ENCODE measurements around the gene GARS1. TPM values are rescaled to one million over a fixed set of nuclear protein-coding genes. Genes with fewer than 3 reads are reported as not detected.
"Not testable (repeated sequence)": the region's sequence is repeated elsewhere in the genome, so short reads cannot be mapped to it uniquely, and the experiment has no call there.

Gene GARS1
- total RNA-seq, 1 donor from 2014 or later = 208 TPM

DNA sequence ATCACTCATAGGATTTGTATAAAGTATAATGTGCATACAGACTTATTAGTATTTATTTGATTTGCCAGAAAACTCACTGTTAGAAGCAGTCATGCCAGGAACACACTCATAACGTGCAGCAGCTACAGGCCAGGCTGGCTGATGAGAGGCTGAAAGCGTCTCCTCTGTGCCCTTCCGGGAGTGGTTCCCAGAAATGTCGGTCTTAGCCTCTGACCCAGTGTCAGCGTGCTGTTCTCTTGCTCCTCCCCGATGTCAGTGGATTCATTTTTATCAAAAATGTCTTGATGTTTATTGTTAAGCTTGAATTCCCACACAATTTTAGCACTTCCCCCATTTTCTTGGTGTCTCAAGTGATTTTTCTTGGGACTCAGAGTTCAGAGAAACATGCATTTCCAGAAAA, 33.3 kb upstream of the GARS1 start:
- Mint-ChIP-seq H3K27me3 (ENCODE audit: low read depth) (no peaks in the 10 kb centered on the region), H3K9me3 (no peaks in the 10 kb centered on the region), H3K36me3 (ENCODE audit: low read depth) (peaks cover 16% of the 10 kb centered on the region), H3K4me1 (ENCODE audit: low read depth) (no peaks in the 10 kb centered on the region), H3K27ac (no peak overlapping the region), H3K4me3 (ENCODE audit: low read depth) (no peak overlapping the region)
- intact Hi-C loops (cut with micrococcal nuclease) = no loop called here
- DNase-seq (ENCODE audit: low spot score) = no peak

DNA sequence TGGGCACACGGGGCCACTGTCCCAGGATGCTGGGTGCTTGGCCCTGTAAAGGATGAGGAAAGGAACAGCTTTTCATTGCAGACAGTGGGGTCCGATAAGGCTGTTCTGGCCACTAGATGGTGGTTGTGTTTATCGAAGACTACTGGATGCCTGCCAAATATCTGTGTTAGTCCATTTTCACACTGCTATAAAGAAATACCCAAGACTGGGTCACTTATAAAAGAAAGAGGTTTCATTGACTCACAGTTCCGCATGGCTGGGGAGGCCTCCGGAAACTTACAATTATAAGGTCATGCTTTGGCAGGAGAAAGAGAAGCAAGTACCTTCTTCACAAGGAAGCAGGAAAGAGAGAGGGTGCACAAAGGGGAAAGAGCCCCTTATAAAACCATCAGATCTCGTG, 32.2 kb upstream of the GARS1 start:
- no peaks in the 10 kb centered on the region for H3K9me3 Mint-ChIP-seq
- H3K27ac Mint-ChIP-seq = no peak overlapping the region
- DNase-seq (ENCODE audit: low spot score) = no peak
- peaks cover 16% of the 10 kb centered on the region for H3K36me3 Mint-ChIP-seq (ENCODE audit: low read depth)
- no peaks in the 10 kb centered on the region for H3K27me3 Mint-ChIP-seq (ENCODE audit: low read depth)
- H3K4me1 Mint-ChIP-seq (ENCODE audit: low read depth) = no peaks in the 10 kb centered on the region
- no peak overlapping the region for H3K4me3 Mint-ChIP-seq (ENCODE audit: low read depth)
- intact Hi-C loops (cut with micrococcal nuclease) = no loop called here

- H3K4me3 Mint-ChIP-seq (ENCODE audit: low read depth) = no peak overlapping the region
- intact Hi-C loops (cut with micrococcal nuclease) = no loop called here
- no peaks in the 10 kb centered on the region for H3K9me3 Mint-ChIP-seq
- H3K36me3 Mint-ChIP-seq (ENCODE audit: low read depth) = peaks cover 16% of the 10 kb centered on the region
- H3K27me3 Mint-ChIP-seq (ENCODE audit: low read depth) = no peaks in the 10 kb centered on the region
- no peak overlapping the region for H3K27ac Mint-ChIP-seq
- no peaks in the 10 kb centered on the region for H3K4me1 Mint-ChIP-seq (ENCODE audit: low read depth)
- no peak for DNase-seq (ENCODE audit: low spot score)
Measured at GRCh38 chr7:30562909-30563308, 31.8 kb upstream of the GARS1 start.

DNA sequence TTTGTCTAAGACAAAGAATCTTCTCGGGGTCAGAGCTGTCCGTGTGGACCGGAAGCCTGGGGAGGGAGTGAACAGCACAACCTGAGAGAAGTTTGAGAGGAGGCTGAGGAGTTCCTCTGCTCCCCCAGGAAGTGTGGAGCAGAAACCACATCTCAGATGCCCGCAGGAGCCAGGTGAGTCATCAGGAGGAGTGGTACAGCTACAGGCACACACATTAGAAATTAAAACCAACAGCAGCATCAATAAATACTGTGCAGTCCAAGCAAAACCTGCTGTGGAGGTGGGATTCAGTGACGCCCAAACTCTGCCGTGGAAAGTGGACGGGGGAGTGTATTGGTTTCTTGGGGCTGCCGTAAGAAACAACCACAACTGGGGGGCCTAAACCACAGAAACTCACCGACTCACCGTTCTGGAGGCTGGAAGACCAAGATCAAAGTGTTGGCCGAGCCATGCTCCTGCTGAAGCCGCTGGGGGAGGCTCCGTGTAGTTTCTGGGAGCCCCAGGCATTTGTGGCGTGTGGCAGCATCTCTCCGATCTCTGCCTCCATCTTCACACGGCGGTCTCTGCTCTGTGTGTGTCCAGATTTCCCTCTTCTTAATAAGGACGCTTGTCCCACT, 31.2 kb upstream of the GARS1 start:
- Mint-ChIP-seq H3K36me3 (ENCODE audit: low read depth) (peaks cover 16% of the 10 kb centered on the region), H3K27ac (no peak overlapping the region)
- intact Hi-C loops (cut with micrococcal nuclease) = no loop called here

GRCh38 chr7:30564243-30564892, 30.3 kb upstream of the GARS1 start:
- Mint-ChIP-seq H3K27me3 (ENCODE audit: low read depth) (no peaks in the 10 kb centered on the region), H3K27ac (no peak overlapping the region), H3K4me3 (ENCODE audit: low read depth) (no peak overlapping the region), H3K9me3 (no peaks in the 10 kb centered on the region), H3K4me1 (ENCODE audit: low read depth) (no peaks in the 10 kb centered on the region), H3K36me3 (ENCODE audit: low read depth) (peaks cover 16% of the 10 kb centered on the region)
- peak; percentile 60 for DNase-seq (ENCODE audit: low spot score)
- intact Hi-C loops (cut with micrococcal nuclease) = loop anchor here (1.0 kb wide), 1 partner anchor 54 kb away; no protein-coding TSS in a partner anchor

More for the DNA sequence above, 31.2 kb upstream of the GARS1 start:
- H3K27me3 Mint-ChIP-seq (ENCODE audit: low read depth) = no peaks in the 10 kb centered on the region
- no peaks in the 10 kb centered on the region for H3K4me1 Mint-ChIP-seq (ENCODE audit: low read depth)
- H3K9me3 Mint-ChIP-seq = no peaks in the 10 kb centered on the region
- no peak overlapping the region for H3K4me3 Mint-ChIP-seq (ENCODE audit: low read depth)
- DNase-seq (ENCODE audit: low spot score) = no peak

DNA sequence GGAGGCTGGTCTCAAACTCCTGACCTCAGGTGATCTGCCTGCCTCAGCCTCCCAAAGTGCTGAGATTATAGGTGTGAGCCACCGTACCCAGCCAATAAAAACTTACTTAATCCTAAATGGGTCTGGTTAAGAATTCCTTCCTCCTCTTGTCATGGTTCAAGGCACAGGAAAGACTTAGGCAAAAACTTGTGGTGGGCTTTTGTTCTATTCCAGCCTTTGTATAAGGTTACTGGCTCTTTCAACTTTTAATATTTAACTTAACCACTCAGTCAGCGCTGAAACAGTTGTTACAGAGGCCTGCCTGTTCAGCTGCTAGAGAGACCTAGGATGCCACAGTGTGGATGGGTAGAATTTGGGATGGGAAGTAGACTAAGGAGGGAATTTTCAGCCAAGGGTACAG, 28.1 kb upstream of the GARS1 start:
- Mint-ChIP-seq H3K4me1 (ENCODE audit: low read depth) (no peaks in the 10 kb centered on the region), H3K27ac (no peak overlapping the region), H3K4me3 (ENCODE audit: low read depth) (no peak overlapping the region), H3K27me3 (ENCODE audit: low read depth) (no peaks in the 10 kb centered on the region), H3K9me3 (no peaks in the 10 kb centered on the region), H3K36me3 (ENCODE audit: low read depth) (peaks cover 22% of the 10 kb centered on the region)
- intact Hi-C loops (cut with micrococcal nuclease) = no loop called here
- no peak for DNase-seq (ENCODE audit: low spot score)

GRCh38 chr7:30567081-30567480, 27.6 kb upstream of the GARS1 start:
- Mint-ChIP-seq H3K27me3 (ENCODE audit: low read depth) (no peaks in the 10 kb centered on the region), H3K36me3 (ENCODE audit: low read depth) (peaks cover 24% of the 10 kb centered on the region), H3K27ac (no peak overlapping the region), H3K4me1 (ENCODE audit: low read depth) (no peaks in the 10 kb centered on the region), H3K4me3 (ENCODE audit: low read depth) (no peak overlapping the region), H3K9me3 (no peaks in the 10 kb centered on the region)
- intact Hi-C loops (cut with micrococcal nuclease) = no loop called here
- DNase-seq (ENCODE audit: low spot score) = no peak

DNA sequence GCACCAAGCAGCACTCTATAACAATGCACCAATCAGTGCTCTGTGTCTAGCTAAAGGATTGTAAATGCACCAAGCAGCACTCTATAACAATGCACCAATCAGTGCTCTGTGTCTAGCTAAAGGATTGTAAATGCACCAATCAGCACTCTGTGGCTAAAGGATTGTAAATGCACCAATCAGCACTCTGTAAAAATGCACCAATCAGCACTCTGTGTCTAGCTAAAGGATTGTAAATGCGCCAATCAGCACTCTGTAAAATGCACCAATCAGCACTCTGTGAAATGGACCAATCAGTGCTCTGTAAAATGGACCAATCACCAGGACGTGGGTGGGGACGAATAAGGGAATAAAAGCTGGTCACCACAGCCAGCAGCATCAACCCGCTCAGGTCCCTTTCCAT, 24.4 kb upstream of the GARS1 start:
- peaks cover 38% of the 10 kb centered on the region for H3K36me3 Mint-ChIP-seq (ENCODE audit: low read depth)
- H3K27ac Mint-ChIP-seq; H3K9me3 Mint-ChIP-seq; H3K4me3 Mint-ChIP-seq (ENCODE audit: low read depth); H3K27me3 Mint-ChIP-seq (ENCODE audit: low read depth); DNase-seq (ENCODE audit: low spot score); H3K4me1 Mint-ChIP-seq (ENCODE audit: low read depth); intact Hi-C loops (cut with micrococcal nuclease): not testable (repeated sequence)

- H3K27me3 Mint-ChIP-seq (ENCODE audit: low read depth) = no peaks in the 10 kb centered on the region
- H3K4me1 Mint-ChIP-seq (ENCODE audit: low read depth) = peaks cover 2% of the 10 kb centered on the region
- H3K36me3 Mint-ChIP-seq (ENCODE audit: low read depth) = peaks cover 56% of the 10 kb centered on the region
- H3K27ac Mint-ChIP-seq = no peak overlapping the region
- H3K9me3 Mint-ChIP-seq = peaks cover 14% of the 10 kb centered on the region
- no peak overlapping the region for H3K4me3 Mint-ChIP-seq (ENCODE audit: low read depth)
- intact Hi-C loops (cut with micrococcal nuclease) = no loop called here
- no peak for DNase-seq (ENCODE audit: low spot score)
Measured at GRCh38 chr7:30572212-30572841, 22.4 kb upstream of the GARS1 start.

DNA sequence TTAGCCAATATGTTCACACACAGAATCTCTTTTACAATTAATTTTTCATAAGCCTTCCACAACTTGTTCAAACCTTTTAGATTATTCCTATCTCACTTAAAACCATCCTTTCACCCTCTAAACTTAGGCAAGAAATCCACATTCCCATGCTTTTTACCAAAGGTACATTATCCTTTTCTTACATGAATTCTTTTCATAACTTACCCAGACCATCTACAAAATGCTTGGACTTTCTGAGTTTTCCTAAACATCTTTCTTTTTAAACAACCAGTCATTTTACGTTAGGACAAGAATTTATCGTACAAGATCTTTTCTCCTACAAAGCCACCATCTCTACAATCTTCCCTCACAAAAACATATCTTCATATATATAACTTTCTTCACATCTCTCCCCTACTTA, 18.8 kb upstream of the GARS1 start:
- H3K36me3 Mint-ChIP-seq (ENCODE audit: low read depth) = peaks cover 82% of the 10 kb centered on the region
- peaks cover 2% of the 10 kb centered on the region for H3K4me1 Mint-ChIP-seq (ENCODE audit: low read depth)
- H3K4me3 Mint-ChIP-seq (ENCODE audit: low read depth) = no peak overlapping the region
- intact Hi-C loops (cut with micrococcal nuclease) = no loop called here
- H3K27ac Mint-ChIP-seq = no peak overlapping the region
- no peaks in the 10 kb centered on the region for H3K27me3 Mint-ChIP-seq (ENCODE audit: low read depth)
- DNase-seq (ENCODE audit: low spot score) = no peak
- peaks cover 27% of the 10 kb centered on the region for H3K9me3 Mint-ChIP-seq

GRCh38 chr7:30583181-30583580, 11.5 kb upstream of the GARS1 start:
- intact Hi-C loops (cut with micrococcal nuclease) = no loop called here
- Mint-ChIP-seq H3K27me3 (ENCODE audit: low read depth) (no peaks in the 10 kb centered on the region), H3K36me3 (ENCODE audit: low read depth) (peaks cover 76% of the 10 kb centered on the region), H3K4me1 (ENCODE audit: low read depth) (no peaks in the 10 kb centered on the region), H3K9me3 (peaks cover 15% of the 10 kb centered on the region), H3K27ac (no peak overlapping the region), H3K4me3 (ENCODE audit: low read depth) (no peak overlapping the region)
- no peak for DNase-seq (ENCODE audit: low spot score)

DNA sequence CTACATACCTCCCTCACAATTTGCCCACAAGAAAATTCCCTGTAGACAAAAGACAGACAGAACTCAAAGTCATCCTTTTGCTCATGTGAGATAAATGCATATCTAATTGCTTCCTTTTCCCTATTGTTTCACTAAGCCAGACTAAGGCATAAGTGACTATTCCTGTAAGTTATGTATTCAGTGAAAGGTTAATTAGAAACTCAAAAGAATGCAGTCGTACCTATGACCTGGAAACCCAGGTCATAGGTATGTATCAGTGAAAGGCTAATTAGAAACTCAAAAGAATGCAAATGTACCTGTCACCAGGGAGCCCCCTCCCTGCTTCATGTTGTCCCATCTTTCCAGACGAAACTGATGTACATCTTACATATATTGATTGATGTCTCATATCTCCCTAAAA, 10.3 kb upstream of the GARS1 start:
- H3K27ac Mint-ChIP-seq = no peak overlapping the region
- H3K9me3 Mint-ChIP-seq = peaks cover 25% of the 10 kb centered on the region
- no peak for DNase-seq (ENCODE audit: low spot score)
- no peaks in the 10 kb centered on the region for H3K27me3 Mint-ChIP-seq (ENCODE audit: low read depth)
- intact Hi-C loops (cut with micrococcal nuclease) = no loop called here
- peaks cover 69% of the 10 kb centered on the region for H3K36me3 Mint-ChIP-seq (ENCODE audit: low read depth)
- H3K4me1 Mint-ChIP-seq (ENCODE audit: low read depth) = peaks cover 2% of the 10 kb centered on the region
- no peak overlapping the region for H3K4me3 Mint-ChIP-seq (ENCODE audit: low read depth)

GRCh38 chr7:30584965-30585364, 9.7 kb upstream of the GARS1 start:
- intact Hi-C loops (cut with micrococcal nuclease) = no loop called here
- H3K4me1 Mint-ChIP-seq (ENCODE audit: low read depth) = peaks cover 2% of the 10 kb centered on the region
- DNase-seq (ENCODE audit: low spot score) = no peak
- peaks cover 25% of the 10 kb centered on the region for H3K9me3 Mint-ChIP-seq
- H3K27me3 Mint-ChIP-seq (ENCODE audit: low read depth) = no peaks in the 10 kb centered on the region
- H3K4me3 Mint-ChIP-seq (ENCODE audit: low read depth) = no peak overlapping the region
- no peak overlapping the region for H3K27ac Mint-ChIP-seq
- H3K36me3 Mint-ChIP-seq (ENCODE audit: low read depth) = peaks cover 67% of the 10 kb centered on the region

All from activated T-helper 2 cell treated with anti-CD3 and anti-CD28 coated beads, Interferon-gamma antibody, Interleukin-2, Interleukin-4, amounts not matched to agents 10 μg/mL and 5 μg/mL and 100 μg/mL, durations not matched to agents 14 hours and 24 hours and 36 hours (primary cell).